GM20431 (cell line): ENCODE results near the gene ELF3.
"Not testable (repeated sequence)": the region's sequence is repeated elsewhere in the genome, so short reads cannot be mapped to it uniquely, and the experiment has no call there.

Experiments used
- in situ Hi-C: fragments of 300-500 bp; cut with MseI, MboI; formaldehyde crosslinking; loops from one replicate; pipeline ENCODE4 v1.15.0; 2020; ENCODE audit warnings: low sequenced_read_pairs; ENCODE audit not compliant: unreplicated experiment

The ELF3 gene

DNA sequence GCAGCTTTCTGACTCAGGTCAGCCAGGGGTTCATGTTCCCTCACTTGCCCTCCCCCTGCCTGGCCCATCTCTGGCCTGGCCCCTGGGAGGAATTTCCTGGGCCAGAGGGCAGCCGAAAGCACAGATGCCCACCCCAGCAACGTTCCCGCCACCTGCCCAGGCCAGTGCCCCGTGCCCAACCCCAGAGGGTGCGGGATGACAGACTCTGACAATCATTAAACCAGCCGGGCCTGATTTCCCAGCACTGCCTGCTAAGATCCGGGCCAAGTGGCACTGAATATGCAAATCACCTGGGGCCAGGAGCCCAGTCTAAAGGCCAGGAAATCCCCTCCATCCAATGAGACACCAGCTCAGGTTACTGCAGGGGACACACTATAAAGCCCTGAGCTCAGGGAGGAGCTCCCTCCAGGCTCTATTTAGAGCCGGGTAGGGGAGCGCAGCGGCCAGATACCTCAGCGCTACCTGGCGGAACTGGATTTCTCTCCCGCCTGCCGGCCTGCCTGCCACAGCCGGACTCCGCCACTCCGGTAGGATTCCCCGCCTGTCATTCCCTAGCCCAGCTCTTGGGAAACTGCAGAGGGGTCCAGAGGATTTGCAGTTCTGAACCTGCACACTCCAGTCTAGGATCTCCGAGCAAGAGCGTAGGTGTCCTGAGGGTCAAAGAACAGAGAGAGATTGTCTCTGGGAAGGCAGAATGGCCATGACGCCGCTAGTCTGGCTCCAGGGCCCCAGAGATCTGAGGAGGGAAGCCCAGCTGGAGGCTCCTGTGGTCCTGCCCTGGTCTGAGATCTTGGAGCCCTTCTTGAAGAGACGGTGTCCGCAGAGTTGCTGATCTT is at the start of gene ELF3:
Gene ELF3, plus strand, starts transcription at position 408 of the 836 bp plus-strand sequence. CDS start 550 bp downstream, outside the sequence.
- in situ Hi-C loops, result no loop called here

DNA sequence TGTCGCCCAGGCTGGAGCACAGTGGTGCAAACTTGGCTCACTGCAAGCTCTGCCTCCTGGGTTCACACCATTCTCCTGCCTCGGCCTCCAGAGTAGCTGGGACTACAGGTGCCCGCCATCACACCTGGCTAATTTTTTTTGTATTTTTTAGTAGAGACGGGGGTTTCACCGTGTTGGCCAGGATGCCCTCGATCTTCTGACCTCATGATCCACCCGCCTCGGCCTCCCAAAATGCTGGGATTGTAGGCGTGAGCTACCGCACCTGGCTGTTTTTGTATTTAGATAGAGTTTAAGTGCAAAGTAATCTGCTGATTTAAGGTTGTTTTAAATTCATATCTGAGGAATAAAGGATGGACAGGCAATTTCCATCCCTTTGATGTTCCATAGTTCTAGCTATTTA is 48.0 kb upstream of the ELF3 start:
- in situ Hi-C loops, result not testable (repeated sequence)

DNA sequence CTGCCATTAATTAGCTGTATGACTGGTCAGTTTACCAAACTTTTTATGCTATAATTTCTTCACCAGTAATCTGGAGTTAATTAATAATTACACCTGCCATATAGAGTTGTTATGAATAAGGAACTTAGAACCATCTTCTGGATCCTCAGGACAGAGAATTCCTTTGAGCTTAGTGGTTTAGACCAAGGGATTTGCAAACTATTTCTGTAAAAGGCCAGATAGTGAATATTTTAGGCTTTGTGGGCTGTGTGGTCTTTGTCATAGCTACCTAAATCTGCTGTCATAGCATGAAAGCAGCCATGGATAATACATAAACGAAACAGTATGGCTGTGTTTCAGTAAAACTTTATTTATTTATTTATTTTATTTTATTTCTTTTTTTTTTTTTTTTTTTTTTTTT is 46.1 kb upstream of the ELF3 start:
- in situ Hi-C loops, result no loop called here

DNA sequence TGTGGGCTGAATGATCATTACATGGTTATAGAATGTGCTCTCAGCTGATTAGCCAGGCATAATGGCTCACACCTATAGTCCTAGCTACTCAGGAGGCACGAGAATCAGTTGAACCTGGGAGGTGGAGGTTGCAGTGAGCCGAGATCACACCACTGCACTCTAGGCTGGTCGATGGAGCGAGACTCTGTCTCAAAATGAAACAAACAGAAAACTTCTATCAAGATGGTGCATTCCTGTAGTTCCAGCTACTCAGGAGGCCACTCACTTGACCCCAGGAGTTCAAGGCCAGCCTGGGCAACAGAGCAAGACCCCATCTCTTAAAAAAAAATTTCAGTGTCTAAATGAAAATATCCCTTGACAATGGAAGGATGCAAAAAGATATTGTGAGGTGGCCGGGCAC is 44.2 kb upstream of the ELF3 start:
- in situ Hi-C loops, result no loop called here

DNA sequence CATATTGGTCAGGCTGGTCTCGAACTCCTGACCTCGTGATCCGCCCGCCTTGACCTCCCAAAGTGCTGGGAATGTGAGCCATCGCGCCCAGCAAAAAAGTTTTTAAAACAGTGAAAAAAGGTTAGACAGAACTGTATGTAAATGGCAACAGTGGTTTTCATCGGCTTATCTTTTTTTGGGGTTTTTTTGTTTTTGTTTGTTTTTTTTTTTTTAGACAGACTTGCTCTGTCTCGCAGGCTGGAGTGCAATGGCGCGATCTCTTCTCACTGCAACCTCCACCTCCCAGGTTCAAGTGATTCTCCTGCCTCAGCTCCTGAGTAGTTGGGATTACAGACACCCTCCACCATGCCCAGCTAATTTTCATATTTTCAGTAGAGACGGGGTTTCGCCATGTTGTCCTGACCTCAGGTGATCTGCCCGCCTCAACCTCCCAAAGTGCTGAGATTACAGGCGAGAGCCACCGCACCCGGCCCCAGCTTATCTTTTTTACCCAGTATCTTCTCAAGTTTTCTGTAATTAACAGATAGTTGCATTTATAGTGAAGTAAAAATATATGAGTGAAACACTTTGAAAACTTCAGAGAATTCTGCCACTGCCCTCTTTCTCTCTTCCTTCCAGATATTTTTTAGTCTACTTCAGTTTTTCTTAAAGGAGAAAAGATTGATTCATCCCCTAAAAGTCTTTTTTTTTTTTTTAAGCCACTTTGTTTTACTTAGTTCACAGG is 42.0 kb upstream of the ELF3 start:
- in situ Hi-C loops, result no loop called here

DNA sequence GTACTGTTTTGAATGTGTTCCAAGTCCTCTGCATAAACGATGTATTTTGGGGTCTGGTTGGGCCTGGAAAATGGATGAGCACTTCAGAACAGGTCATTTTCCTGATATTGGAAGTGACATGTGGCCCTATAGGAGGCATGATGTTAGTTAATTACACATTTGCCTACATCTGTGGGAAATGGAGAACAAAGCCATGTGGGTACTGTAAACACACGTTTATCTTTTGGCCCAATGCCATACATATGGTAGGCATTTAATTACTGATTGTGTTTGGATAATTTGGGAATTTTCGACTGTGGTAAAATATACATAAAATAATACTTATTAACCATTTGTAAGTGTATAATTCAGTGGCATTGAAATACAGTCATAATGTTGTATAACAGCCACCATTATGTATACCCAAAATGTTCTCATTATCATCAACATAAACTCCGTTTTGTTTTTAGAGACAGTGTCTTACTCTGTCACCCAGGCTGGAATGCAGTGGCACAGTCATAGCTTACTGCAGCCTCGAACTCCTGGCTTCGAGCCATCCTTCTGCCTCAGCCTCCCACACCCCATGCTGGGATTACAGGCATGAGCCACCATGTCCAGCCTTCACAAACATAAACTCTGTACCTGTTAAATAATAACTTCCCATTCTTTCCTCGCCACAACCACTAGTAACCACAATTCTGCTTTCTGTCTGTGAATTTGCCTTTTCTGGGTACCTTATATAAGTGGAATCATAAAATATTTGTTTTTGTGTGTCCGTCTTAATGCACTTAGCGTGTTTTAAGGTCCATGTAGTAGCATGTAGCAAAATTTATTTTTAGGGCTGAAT is 39.8 kb upstream of the ELF3 start:
- in situ Hi-C loops, result loop anchor here (10.0 kb wide), 1 partner anchor 76 kb away; no protein-coding TSS in a partner anchor

DNA sequence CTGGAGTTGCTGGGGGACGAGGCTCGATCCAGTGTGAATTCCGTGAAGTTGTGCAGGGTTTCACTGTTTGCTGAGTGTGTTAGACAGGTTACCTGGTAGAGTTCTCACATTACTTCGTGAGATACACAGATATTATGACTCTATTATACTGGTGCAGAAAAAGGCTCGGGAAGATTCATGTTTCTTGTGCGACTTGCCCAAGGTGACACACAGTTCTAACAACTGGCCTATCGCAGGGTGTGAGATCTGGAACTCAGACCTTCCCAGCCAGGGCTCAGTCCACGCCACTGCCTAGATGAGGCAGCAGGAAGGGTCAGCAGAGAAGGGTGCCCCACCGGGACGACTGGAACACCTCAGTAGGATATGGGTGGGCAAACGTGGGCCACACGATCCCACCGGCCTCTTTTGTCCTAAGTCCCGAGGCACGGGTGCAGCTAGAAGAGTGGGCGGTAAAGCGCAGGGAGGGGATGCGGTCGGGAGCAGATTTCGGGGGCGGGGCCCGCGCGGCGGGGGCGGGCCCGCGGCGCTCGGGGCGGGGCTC is 28.2 kb upstream of the ELF3 start:
- in situ Hi-C loops, result no loop called here

DNA sequence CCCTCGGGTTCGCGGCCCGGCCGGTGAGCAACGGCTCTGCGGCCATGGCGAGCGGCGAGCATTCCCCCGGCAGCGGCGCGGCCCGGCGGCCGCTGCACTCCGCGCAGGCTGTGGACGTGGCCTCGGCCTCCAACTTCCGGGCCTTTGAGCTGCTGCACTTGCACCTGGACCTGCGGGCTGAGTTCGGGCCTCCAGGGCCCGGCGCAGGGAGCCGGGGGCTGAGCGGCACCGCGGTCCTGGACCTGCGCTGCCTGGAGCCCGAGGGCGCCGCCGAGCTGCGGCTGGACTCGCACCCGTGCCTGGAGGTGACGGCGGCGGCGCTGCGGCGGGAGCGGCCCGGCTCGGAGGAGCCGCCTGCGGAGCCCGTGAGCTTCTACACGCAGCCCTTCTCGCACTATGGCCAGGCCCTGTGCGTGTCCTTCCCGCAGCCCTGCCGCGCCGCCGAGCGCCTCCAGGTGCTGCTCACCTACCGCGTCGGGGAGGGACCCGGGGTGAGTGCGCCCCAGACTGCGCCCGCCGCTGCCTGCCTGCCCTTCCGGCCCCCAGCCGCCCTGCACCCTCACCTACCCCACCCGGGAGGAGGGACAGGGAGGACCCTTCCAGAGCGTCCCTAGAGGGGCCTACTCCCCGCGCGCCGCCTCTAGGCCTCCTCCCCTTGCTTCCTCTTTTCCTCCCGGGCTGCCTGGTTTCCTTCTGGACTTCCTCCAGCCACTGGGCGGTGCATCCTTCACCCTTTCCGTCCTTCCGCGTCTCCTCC is 27.6 kb upstream of the ELF3 start, which contains the start of gene RNPEP:
Gene RNPEP, plus strand, starts transcription at position 26 of the 757 bp plus-strand sequence. Its CDS starts 19 bp downstream, at position 45.
- in situ Hi-C loops, result no loop called here

DNA sequence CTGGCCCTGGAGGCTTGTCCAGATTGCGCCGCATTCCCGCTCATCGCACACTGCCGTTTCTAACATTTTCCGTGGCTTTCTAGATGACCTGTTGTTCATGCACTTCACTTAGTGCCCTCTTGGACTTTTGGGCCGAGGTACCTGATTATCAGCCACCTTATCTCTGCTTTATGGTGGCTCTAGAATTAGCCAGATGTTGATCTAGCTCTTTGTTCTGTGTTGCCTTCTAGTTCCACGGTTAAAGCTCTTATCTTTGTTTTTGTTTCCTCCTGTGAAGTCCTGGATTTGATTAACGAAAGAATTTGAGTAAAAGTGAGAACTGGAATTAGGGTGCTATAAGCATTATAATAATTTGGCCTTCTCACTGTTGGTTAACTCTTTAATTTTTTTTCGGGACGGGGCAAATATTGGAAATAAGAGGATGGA is 27.0 kb upstream of the ELF3 start:
- in situ Hi-C loops, result no loop called here

DNA sequence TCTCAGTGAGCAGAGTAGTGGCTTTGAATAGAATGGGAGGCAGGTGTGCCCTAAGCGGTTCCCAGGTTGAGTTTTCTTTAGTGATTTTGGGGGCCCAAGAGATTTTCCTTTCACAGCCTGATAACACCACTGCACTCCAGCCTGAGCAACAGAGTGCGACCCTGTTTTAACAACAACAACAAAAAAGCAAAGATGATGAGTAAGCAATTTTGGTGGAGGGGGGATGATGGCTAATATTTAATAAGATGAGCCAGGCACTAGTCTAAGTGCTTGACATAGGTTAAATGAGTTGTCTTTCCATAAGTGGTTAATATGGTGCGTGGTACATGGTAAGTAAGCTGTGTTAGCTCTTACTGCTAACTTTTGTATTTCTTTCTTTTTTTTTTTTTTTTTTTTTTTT is 25.9 kb upstream of the ELF3 start:
- in situ Hi-C loops, result no loop called here

DNA sequence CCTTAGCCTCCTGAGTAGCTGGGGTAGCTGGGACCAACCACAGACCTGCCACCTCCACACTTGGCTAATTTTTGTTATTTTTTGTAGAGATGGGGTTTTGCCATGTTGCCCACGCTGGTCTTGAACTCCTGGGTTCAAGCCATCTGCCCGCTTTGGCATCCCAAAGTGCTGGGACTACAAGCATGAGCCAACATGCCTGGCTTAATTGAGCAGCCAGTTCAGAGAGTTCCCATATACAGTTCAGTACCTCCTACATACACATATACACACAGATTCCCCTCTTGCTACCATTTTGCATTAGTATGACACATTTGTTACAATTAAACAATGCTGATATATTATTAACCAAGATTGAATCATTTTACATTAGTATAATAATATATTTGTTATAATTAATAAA is 25.0 kb upstream of the ELF3 start:
- in situ Hi-C loops, result no loop called here

DNA sequence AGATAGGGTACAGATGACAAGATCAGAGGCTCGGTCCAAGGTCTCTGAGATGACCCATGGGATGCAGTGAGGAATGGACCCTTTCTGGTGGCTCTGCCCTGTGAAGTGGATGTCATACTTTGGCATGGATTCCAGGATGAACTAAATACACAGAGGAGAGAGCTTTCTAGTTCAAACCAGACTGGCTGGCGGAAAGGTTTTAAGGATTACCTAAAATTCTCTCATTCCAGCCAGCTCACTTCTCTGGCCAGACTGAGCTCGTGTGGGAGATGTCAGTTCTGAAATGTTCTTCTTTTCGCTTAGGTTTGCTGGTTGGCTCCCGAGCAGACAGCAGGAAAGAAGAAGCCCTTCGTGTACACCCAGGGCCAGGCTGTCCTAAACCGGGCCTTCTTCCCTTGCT is 21.8 kb upstream of the ELF3 start:
- in situ Hi-C loops, result no loop called here

DNA sequence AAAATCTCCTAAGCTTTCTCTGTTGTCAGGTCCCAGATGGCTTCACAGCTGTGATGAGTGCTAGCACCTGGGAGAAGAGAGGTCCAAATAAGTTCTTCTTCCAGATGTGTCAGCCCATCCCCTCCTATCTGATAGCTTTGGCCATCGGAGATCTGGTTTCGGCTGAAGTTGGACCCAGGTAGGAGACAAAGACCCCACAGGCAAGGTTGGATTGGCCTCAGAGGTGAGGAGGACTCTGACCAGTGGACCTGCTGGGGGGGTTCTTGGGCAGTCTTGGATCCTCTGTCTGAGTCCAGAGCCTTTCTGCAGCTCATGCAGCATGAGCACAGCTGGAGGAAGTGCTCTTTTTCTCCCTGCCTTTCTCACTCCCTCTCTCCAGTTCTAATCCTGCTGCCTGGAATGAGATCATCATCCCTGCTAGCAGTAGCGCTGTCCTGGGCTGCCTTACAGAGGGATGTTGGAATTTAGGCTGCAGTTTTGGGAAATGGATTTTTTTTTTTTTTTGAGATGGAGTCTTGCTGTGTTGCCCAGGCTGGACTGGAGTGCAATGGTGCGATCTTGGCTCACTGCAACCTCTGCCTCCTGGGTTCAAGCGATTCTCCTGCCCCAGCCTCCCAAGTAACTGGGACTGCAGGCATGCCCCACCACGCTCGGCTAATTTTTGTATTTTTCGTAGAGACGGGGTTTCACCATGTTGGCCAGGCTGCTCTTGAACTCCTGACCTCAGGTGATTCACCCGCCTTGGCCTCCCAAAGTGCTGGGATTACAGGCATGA is 20.8 kb upstream of the ELF3 start:
- in situ Hi-C loops, result no loop called here

DNA sequence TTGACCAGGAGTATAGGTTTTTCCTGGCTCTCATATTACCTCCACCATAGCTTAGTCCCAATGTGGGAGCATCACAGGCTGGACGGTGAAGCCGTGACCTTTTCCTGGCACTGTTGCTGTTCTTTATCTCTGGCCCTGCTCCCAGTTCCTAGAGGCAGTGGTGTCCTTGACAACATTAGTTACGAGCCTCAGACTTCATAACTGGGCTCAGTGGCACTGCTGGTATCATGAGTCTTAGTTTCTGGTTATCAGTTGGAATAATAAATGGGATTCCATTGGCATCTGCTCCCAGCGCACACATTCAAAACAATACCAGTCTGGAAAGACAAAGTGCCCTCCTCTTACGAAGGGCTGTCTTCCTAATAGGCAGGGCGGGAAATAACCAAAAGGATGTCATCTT is 20.0 kb upstream of the ELF3 start:
- in situ Hi-C loops, result no loop called here

DNA sequence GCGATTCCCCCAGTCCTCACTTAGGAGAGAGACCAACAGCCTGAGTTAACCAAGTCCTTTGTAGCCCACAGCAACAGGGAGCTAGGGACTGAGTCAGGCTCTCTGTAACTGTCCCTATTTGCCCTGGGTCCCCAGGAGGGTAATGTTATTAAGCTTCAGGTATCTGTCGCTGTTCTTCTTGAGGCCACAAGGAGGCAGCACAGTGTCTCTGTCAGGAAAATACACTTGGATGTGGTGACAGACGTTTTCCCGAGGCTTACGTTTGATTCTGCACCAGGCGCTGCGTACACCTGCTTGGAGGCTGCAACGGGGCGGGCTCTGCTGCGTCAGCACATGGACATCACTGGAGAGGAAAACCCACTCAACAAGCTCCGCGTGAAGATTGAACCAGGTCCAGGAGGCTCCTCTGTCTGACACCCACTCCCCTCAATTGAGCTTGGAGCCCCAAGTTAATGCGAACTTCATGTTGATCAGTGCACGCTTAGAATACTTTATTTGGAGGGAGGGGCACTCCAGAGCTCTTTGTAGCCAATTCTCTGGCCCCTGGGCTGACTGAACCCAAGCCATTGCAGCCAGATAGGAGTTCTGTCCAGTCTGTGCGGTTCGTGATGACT is 10.7 kb upstream of the ELF3 start:
- in situ Hi-C loops, result loop anchor here (5.0 kb wide), 1 partner anchor 118 kb away; no protein-coding TSS in a partner anchor

DNA sequence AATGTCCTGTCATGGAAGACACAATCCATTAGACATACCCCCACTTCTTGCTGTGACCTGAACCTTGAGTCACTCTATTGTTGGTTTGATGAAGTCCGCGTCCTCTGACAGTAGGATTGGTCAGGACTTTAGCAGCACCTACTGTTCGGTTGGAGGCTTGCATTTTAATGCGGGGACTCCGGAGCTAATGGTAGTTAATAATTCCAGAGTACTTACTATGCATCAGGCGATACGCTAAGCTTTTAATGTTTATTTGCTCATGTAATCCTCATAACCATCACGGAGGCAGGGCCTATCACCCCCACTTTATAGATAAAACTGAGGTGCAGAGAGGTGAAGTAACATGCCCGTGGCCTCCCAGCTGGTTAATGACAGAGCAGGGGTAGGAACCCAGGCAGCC is 7.9 kb upstream of the ELF3 start:
- in situ Hi-C loops, result loop anchor here (5.0 kb wide), 1 partner anchor 115 kb away; no protein-coding TSS in a partner anchor

DNA sequence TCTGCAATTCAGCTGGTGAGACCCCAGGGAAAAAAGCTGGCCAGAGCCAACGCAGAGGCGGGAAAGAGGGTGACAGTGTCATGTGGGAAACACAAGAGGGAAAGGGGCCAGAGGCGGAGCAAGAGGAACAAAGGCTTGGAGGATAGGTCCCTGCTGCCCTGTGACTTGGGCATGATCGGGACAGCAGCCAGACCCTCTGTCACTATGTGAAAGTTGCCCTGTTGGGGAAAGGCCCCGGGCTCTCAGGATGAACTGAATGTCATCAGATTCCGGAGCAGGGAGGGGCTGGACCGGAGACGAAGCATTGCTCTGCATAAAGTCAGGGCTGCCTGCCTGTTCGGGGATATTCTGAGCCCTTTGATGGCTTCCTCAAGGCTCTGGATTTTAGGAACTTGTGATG is 5.7 kb upstream of the ELF3 start:
- in situ Hi-C loops, result loop anchor here (5.0 kb wide), 1 partner anchor 113 kb away; no protein-coding TSS in a partner anchor

DNA sequence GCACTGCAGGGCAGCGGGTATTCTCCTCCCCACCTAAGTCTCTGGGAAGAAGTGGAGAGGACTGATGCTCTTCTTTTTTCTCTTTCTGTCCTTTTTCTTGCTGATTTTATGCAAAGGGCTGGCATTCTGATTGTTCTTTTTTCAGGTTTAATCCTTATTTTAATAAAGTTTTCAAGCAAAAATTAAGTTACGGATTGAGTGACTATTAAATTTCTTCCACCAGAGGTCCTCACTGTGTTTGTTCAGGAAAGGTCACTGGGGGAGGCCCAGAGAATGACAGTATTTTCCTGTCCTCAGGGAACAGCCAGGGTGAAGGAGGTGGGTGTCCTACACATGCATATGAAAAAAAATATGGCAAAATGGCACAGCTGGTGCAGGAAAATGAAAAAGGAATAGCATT is 4.4 kb upstream of the ELF3 start:
- in situ Hi-C loops, result no loop called here
